Activated naive CD8-positive, alpha-beta T cell treated with anti-CD3 and anti-CD28 coated beads for 36 hours (primary cell): ENCODE results near the gene HYLS1. TPM values are rescaled to one million over a fixed set of nuclear protein-coding genes. Genes with fewer than 3 reads are reported as not detected.
A peak's percentile ranks its signal among the peaks of the same experiment; 100 is the strongest.

Source experiments
- DNase-seq: peaks from one replicate; pipeline ENCODE4 v3.0.0; 2021
- H3K27ac Mint-ChIP-seq: one replicate; pipeline ENCODE4 v1.8.0; 2022; ENCODE audit warnings: mild to moderate bottlenecking, moderate library complexity, mixed read lengths
- H3K27me3 Mint-ChIP-seq: one replicate; pipeline ENCODE4 v1.8.0; 2022; ENCODE audit warnings: mild to moderate bottlenecking, mixed read lengths
- H3K36me3 Mint-ChIP-seq: one replicate; pipeline ENCODE4 v1.8.0; 2021; ENCODE audit warnings: mild to moderate bottlenecking, mixed read lengths
- H3K4me1 Mint-ChIP-seq: one replicate; pipeline ENCODE4 v1.8.0; 2021; ENCODE audit warnings: mixed read lengths
- H3K4me3 Mint-ChIP-seq: one replicate; pipeline ENCODE4 v1.8.0; 2022; ENCODE audit warnings: mild to moderate bottlenecking, moderate library complexity, mixed read lengths
- H3K9me3 Mint-ChIP-seq: one replicate; pipeline ENCODE4 v1.8.0; 2022; ENCODE audit warnings: mixed read lengths
- total RNA-seq, 2 experiments: library from RNA; stranded (reverse); gene quantifications; one replicate each; pipeline ENCODE4 v1.2.3, GENCODE V29; 2021

Gene HYLS1
- total RNA-seq, 2 experiments from 2014 or later = 8.0 to 8.1 TPM

DNA sequence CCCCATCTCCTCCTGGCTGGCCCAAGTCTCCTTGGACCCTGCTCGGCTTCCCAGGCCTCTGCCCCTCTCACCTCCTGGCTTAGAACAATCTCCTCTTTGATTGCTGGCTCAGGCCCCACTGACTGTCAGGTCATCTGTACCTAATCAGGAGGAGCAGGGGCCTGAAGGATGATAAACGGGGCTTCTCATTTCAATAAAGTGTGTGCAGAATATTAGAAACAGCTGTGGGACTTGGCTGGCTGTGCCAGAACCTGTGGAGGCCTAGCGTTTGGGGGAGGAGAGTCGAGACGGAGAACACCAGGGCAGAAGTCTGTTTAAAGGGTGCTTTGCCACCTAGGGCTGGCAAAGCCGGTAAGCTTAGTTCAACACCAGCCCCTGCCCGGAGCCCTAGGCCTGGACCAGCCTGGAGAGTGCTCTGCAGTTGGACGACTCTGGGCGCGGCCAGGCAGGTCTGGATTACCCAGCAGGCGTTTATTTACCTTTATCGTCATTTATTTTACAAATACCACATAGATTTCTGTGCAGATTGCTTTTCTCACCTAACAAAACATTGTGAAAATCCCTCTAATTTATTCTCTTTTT lies 48.2 kb downstream of the HYLS1 start:
- peaks cover 8% of the 10 kb centered on the region for H3K4me1 Mint-ChIP-seq
- H3K27ac Mint-ChIP-seq = no peak overlapping the region
- DNase-seq = no peak
- no peak overlapping the region for H3K4me3 Mint-ChIP-seq
- H3K27me3 Mint-ChIP-seq = no peaks in the 10 kb centered on the region
- no peaks in the 10 kb centered on the region for H3K36me3 Mint-ChIP-seq
- no peaks in the 10 kb centered on the region for H3K9me3 Mint-ChIP-seq

DNA sequence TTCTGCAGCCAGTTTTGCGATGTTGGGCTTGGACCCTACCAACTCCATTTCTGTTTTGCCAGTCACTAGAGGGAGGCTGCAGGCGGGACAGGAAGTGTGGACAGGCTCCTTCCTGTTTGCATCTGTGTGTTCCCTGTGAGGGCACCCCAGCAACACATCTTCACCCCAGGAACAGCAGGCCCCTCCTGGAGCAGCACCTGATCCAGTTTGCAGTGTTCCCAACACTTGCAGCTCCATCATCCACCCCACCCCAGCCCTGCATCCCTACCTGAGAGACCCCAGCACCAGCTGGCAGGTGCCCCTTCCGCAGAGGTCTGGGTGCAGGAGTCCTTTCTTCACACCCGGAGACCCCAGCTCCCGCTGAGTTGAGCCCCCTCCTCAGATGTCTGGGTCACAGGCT lies 51.0 kb downstream of the HYLS1 start:
- no peak for DNase-seq
- no peaks in the 10 kb centered on the region for H3K9me3 Mint-ChIP-seq
- no peak overlapping the region for H3K27ac Mint-ChIP-seq
- H3K4me3 Mint-ChIP-seq = no peak overlapping the region
- H3K4me1 Mint-ChIP-seq = peaks cover 5% of the 10 kb centered on the region
- H3K36me3 Mint-ChIP-seq = no peaks in the 10 kb centered on the region
- H3K27me3 Mint-ChIP-seq = no peaks in the 10 kb centered on the region

DNA sequence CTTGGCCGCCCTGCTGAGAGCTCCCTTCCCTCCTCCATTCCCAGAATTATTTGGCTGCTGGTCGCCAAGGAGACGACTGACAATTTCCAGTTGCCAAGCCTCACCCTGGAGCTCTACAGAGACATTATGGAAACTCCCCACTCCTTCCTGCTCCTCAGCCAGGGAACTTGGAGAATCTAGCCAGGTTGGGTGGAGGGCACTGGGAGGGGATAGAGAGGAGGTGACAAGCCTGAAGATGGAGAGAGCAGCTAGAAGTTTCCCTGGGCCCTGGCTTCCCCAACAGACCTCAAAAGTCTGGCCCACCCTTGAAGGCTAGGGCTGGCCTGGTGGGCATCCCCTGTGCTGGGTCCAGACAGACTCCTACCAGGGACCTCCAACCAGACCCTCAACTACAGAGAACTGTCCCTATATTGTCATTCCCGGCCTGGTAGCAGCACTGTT lies 51.6 kb downstream of the HYLS1 start:
- no peaks in the 10 kb centered on the region for H3K36me3 Mint-ChIP-seq
- H3K27ac Mint-ChIP-seq = no peak overlapping the region
- H3K4me3 Mint-ChIP-seq = no peak overlapping the region
- H3K9me3 Mint-ChIP-seq = no peaks in the 10 kb centered on the region
- H3K4me1 Mint-ChIP-seq = peaks cover 4% of the 10 kb centered on the region
- DNase-seq = no peak
- H3K27me3 Mint-ChIP-seq = no peaks in the 10 kb centered on the region

DNA sequence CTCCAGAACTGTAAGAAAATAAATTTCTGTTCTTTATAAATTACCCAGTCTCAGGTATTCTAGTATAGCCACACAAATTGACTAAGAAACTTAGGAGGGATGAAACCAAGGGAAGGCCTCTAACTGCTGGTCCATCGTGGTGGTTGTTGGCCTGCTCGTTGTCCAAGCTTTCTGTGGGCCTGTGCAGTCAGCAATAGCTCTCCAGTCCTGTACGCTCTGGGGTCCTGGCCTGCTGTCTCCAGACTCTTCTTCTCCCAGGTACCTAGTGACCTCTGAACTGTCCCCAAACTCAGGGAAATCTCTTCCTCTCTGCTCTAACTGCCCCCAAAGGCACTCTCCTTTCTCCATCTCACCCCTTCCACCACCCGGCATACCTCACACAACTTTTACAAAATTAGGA lies 52.7 kb downstream of the HYLS1 start:
- Mint-ChIP-seq H3K36me3 (no peaks in the 10 kb centered on the region), H3K4me3 (no peak overlapping the region), H3K27ac (no peak overlapping the region), H3K4me1 (peaks cover 4% of the 10 kb centered on the region), H3K9me3 (no peaks in the 10 kb centered on the region), H3K27me3 (no peaks in the 10 kb centered on the region)
- no peak for DNase-seq

DNA sequence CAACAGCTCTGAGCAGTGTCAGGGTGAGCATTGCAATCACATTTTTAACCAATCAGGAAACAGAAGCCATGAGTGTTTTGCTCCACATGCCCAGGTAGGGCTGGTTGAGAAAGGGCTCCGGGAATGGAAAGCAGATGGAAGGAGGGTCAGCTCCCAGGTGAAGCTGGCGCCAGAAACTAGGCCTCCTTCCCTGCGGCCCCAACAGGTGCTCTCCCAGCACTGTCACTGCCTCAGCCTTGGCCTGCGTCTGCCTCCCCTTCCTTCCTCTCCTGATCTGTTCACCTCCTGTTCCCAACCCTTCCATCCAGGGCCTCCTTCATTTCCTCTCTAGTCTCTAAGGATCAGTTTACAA lies 53.8 kb downstream of the HYLS1 start:
- no peaks in the 10 kb centered on the region for H3K36me3 Mint-ChIP-seq
- peaks cover 4% of the 10 kb centered on the region for H3K4me1 Mint-ChIP-seq
- H3K4me3 Mint-ChIP-seq = no peak overlapping the region
- no peaks in the 10 kb centered on the region for H3K27me3 Mint-ChIP-seq
- no peaks in the 10 kb centered on the region for H3K9me3 Mint-ChIP-seq
- no peak for DNase-seq
- no peak overlapping the region for H3K27ac Mint-ChIP-seq

DNA sequence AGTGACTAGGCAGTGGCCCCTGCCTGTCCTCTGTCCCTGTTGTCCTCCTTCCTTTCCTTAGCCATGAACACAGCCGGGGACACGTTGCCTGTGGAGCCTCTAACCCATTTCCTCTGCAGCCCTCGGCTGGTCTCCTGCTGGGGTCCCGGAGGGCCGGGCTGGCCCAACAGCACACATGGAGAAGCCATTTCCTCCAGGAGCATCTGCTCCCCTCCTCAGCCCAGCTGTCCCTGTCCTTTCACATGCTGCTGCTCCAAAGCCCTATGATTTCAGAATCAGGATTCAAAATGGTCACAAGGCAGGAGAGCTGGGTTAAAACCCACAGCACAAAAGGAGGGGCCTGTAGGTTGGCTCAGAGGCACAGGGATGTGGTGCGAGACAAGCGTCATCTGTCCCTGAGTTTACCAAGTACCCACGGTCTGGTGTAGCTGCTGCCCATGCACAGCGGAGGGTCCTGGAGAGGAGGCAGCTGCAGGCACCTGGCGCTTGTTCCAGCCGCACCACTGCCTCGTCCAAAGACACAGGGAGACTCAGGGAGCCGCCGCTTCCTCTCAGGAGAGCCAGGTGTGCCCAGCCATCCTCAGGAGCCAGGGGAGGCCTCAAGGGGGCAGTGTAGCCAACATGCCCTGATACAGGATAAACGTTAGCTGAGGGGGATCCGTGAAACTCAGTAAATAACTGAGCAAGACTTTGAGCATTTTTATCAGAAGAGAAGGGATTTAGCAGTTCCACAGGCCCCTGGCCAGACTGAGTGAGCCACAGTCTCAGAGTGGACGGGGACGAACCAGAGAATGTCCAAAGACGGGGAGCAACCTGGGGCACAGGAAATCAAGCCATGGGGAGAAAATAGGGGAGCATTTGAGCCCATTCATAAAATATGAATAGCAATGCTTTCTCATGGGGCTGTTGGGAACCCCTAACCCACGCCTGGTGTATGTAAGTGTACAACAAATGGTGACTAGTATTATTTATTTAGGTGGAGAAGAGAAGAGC lies 54.4 kb downstream of the HYLS1 start:
- Mint-ChIP-seq H3K4me3 (peak overlapping the region; percentile 40), H3K27ac (no peak overlapping the region), H3K4me1 (peaks cover 4% of the 10 kb centered on the region), H3K36me3 (no peaks in the 10 kb centered on the region), H3K9me3 (no peaks in the 10 kb centered on the region), H3K27me3 (no peaks in the 10 kb centered on the region)
- DNase-seq = peak; percentile 40

DNA sequence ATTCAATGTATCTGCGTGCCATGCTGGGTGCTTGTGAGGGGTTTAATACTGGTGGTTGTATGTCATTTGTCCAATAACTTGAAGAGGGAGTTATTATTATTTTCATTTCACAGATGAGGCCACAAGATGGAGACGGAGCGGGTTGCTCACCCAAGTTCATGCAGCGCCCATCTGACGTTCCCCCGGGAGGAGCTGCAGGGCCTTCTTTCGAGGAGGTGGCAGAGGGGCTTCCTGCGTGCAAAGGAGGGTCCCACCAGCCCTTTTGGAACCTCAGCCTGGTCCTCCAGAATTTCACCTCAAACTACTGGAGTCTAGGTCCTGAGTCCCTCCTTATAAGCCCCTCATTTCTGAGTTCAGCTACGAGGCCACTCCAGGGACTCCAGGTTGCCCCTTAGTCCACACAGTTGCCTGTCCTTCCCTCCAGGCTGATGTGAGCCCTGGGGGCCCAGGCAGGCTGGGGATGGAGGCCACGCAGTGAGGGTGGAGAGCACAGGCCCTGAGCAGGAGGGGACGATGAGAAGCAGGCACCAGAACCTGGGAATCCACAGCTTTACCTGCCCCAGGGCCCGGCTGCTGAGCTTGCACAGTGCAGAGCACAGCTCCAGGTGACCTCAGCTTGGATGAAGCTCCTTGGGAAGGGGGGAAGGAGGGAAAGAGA lies 55.4 kb downstream of the HYLS1 start:
- no peak overlapping the region for H3K4me3 Mint-ChIP-seq
- no peak for DNase-seq
- no peaks in the 10 kb centered on the region for H3K27me3 Mint-ChIP-seq
- H3K4me1 Mint-ChIP-seq = peaks cover 4% of the 10 kb centered on the region
- no peaks in the 10 kb centered on the region for H3K36me3 Mint-ChIP-seq
- H3K27ac Mint-ChIP-seq = no peak overlapping the region
- no peaks in the 10 kb centered on the region for H3K9me3 Mint-ChIP-seq

DNA sequence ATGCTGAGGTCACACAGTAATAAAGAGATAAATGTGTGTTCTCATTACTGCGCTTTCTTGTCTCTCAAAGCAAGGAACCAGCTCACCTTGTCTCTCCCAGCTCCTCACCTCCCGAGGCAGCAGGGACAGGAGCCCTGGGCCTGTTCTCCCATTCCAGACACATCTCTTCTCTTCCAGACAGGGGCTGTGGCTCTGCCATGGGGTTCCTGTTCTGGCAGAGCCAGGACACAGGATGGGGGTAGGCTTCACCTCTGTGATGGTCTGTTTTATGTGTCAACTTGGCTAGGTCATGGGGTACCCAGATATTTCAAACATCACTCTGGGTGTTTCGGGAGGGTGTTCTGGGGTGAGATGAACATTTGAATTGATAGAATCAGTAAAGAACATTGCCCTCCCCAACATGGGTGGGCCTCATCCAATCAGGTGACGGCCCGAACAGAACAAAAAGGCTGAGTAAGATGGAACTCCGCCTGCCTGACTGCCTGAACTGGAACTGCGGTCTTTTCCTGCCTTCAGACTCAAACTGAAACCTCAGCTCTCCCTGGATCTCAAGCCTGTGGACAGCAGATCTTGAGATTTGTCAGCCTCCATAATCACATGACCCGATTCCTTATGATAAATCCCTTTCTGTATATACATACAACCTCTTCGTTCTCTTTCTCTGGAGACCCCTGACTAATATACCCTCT lies 56.3 kb downstream of the HYLS1 start:
- no peaks in the 10 kb centered on the region for H3K36me3 Mint-ChIP-seq
- no peak for DNase-seq
- H3K9me3 Mint-ChIP-seq = no peaks in the 10 kb centered on the region
- no peak overlapping the region for H3K27ac Mint-ChIP-seq
- H3K27me3 Mint-ChIP-seq = no peaks in the 10 kb centered on the region
- H3K4me3 Mint-ChIP-seq = no peak overlapping the region
- peaks cover 4% of the 10 kb centered on the region for H3K4me1 Mint-ChIP-seq

DNA sequence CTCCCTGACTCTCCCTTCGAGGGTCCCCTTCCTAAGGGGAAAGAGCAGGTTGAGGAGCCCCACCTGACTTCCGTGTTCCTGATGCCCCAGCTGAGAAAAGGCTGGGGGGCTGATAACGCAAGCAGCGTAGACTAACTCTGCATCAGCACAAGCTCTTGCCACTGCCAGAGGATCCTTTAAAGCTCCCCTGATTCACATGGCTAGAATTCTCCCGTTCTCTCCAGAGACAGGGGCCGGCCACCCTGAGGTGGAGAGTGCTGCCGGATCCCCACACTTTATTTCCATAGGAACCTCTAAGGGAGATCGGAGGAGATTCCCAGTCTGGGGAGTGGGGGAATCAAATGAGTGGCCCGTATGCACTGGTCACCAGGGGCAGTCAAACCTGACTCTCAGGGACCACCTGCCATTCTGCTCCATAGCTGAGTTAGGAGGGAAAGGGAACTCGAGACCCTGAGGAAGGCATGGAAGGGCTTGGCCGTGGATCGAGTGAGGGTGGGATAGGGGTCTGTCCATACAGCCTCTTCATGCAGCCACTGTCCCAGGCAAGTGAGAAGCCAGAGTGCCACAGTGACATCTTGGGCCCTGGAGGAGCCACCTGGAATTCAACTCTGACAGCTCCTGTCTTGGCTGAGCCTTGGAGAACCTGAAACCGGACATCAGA lies 57.0 kb downstream of the HYLS1 start:
- no peak for DNase-seq
- Mint-ChIP-seq H3K4me3 (no peak overlapping the region), H3K27ac (no peak overlapping the region), H3K4me1 (peaks cover 4% of the 10 kb centered on the region), H3K27me3 (no peaks in the 10 kb centered on the region), H3K36me3 (no peaks in the 10 kb centered on the region), H3K9me3 (no peaks in the 10 kb centered on the region)

DNA sequence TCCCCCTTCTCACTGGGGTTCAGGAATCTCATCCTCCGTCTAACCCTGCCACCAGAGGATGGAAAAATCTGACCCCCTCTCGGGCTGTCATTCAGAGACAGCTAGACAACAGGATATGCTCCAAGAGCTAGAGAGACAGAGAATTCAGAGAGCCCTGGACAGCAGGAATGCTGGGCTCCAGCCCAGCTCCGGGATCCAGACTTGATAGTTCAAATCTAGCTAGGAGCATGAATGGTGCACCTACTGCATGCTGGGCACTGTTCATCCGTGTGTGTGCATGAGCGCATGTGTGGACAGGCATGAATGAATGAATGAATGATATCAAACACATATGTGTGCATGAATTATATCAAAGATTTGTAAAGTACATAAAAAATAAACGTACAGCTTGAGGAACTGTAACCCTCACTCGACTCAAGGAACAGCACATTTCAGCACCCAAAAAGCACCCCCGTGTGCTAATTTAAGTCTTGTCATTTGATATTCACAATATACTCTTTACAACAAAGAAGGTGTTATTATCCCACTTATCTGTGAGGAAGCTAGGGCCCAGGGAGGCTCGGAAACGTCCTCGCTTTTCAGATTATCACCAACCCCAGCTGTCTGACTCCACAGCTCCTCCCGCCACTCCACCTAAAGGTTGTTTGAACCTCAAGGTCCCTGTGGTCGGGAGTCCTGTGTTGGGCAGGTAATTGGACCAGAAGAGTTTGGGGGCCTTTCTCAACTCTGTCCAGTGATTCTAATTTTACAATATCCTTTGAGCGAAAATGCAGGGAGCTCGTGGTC lies 57.7 kb downstream of the HYLS1 start:
- H3K4me1 Mint-ChIP-seq = peaks cover 4% of the 10 kb centered on the region
- no peaks in the 10 kb centered on the region for H3K27me3 Mint-ChIP-seq
- DNase-seq = no peak
- no peaks in the 10 kb centered on the region for H3K9me3 Mint-ChIP-seq
- H3K4me3 Mint-ChIP-seq = no peak overlapping the region
- H3K36me3 Mint-ChIP-seq = no peaks in the 10 kb centered on the region
- H3K27ac Mint-ChIP-seq = no peak overlapping the region

DNA sequence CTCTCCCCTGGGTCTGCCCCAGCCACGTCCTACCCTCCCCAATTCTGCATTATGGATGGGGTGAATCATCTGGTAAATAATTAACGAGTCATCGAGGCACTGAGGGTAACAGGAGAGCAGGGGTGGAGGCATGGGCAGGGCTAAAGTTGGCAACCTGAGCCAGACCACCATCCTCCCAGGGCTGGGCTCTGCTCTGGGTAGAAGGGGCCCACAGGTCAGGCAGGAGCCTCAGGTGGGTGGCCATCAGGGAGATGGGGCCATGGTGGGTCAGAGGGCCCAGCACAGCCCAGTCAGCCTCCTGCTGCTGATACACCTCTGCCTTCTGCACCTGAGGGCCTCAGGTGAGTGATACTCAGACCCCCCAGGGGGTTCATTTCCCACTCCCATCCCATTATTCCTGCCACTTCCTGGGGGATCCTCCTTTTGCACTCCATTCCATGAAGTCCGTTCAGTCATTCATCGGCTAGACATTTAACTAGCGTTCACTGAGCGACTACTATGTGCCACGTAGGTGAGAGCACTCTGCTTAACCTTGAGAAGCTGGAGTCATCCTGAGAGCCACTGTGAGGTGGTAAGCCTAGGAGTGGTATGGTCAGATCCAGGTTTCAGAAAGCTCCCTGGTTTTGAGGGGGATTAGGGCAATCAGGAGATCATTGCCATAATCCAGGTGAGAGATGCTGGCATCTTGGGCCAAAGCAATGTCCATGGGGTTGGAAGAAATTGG lies 58.5 kb downstream of the HYLS1 start, which contains the start of gene VSIG10L2:
Gene VSIG10L2, plus strand, starts transcription at position 248 of the 724 bp plus-strand sequence. Its CDS starts 12 bp downstream, at position 260.
- H3K9me3 Mint-ChIP-seq = no peaks in the 10 kb centered on the region

DNA sequence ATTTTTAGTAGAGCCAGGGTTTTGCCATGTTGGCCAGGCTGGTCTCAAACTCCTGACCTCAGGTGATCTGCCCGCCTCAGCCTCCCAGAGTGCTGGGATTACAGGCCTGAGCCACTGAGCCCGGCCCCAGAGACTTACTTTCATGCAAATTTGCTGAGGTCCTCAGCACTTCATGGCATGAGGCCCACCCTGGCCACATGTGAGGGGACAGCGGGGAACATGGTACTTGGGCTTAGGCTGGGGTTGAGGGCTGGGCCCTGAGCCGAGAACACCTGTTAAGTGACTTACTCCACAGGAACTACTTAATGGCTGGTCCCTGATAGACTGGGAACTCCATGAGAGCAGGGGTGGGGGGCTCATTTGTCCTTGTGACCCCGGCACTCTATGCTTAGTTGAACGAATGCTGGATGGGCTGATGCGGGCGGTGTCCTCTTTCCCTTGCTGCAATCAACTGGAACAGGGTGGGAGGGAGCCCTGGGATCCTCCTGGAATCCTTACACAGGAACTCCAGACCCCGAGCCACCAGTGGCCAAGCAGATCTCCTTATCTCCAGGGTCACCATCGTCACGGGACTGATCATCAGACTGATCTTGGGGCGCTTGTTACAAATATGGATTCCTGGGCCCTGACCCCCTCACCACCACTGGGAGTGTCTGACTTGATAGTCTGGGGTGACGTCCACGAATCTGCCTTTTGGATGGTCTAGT lies 59.4 kb downstream of the HYLS1 start:
- no peaks in the 10 kb centered on the region for H3K36me3 Mint-ChIP-seq
- no peaks in the 10 kb centered on the region for H3K27me3 Mint-ChIP-seq
- no peaks in the 10 kb centered on the region for H3K9me3 Mint-ChIP-seq
- H3K4me3 Mint-ChIP-seq = no peak overlapping the region
- DNase-seq = no peak
- H3K27ac Mint-ChIP-seq = no peak overlapping the region
- peaks cover 4% of the 10 kb centered on the region for H3K4me1 Mint-ChIP-seq

More for the DNA sequence above, 58.5 kb downstream of the HYLS1 start, which contains the start of gene VSIG10L2:
- Mint-ChIP-seq H3K36me3 (no peaks in the 10 kb centered on the region), H3K4me3 (no peak within 1 kb of the TSS), H3K27ac (no peak within 1 kb of the TSS), H3K27me3 (no peaks in the 10 kb centered on the region), H3K4me1 (peaks cover 4% of the 10 kb centered on the region)
- no peak for DNase-seq
